NCI-H146 (cell line): ENCODE results near the gene SH3RF3.
"Not testable (repeated sequence)": the region's sequence is repeated elsewhere in the genome, so short reads cannot be mapped to it uniquely, and the experiment has no call there.

Experiments
- DNase-seq: peaks from one replicate; lab custom pipeline; 2025; lab: John Stamatoyannopoulos, UW

Gene SH3RF3

GRCh38 chr2:109118321-109118720, 10.7 kb upstream of the SH3RF3 start:
- no peak for DNase-seq

- DNase-seq, result no peak
Measured at GRCh38 chr2:109120166-109120565, 8.8 kb upstream of the SH3RF3 start.

GRCh38 chr2:109120686-109121085, 8.3 kb upstream of the SH3RF3 start:
- DNase-seq, result not testable (repeated sequence)

GRCh38 chr2:109123586-109124201, 5.3 kb upstream of the SH3RF3 start:
- DNase-seq, result no peak

- DNase-seq, result no peak
Measured at GRCh38 chr2:109124982-109125592, 3.9 kb upstream of the SH3RF3 start.

GRCh38 chr2:109125593-109126500, 3.2 kb upstream of the SH3RF3 start:
- DNase-seq, result no peak

- DNase-seq, result no peak
Measured at GRCh38 chr2:109126501-109126860, 2.5 kb upstream of the SH3RF3 start.

- no peak for DNase-seq
Measured at GRCh38 chr2:109127556-109127955, 1.4 kb upstream of the SH3RF3 start.

- DNase-seq, result peak; percentile 30
Measured at GRCh38 chr2:109128048-109128615, 873 bp upstream of the SH3RF3 start.

GRCh38 chr2:109129356-109129920, 433 bp downstream of the SH3RF3 start:
- DNase-seq, result no peak

- no peak for DNase-seq
Measured at GRCh38 chr2:109129921-109130722, 1.1 kb downstream of the SH3RF3 start.

GRCh38 chr2:109130723-109130995, 1.7 kb downstream of the SH3RF3 start:
- no peak for DNase-seq

GRCh38 chr2:109131777-109132176, 2.8 kb downstream of the SH3RF3 start:
- no peak for DNase-seq

- no peak for DNase-seq
Measured at GRCh38 chr2:109132626-109133025, 3.6 kb downstream of the SH3RF3 start.

GRCh38 chr2:109133746-109134145, 4.7 kb downstream of the SH3RF3 start:
- DNase-seq, result no peak

- no peak for DNase-seq
Measured at GRCh38 chr2:109134741-109135358, 5.8 kb downstream of the SH3RF3 start.

GRCh38 chr2:109135359-109136197, 6.6 kb downstream of the SH3RF3 start:
- DNase-seq, result no peak

- DNase-seq, result no peak
Measured at GRCh38 chr2:109136542-109136941, 7.5 kb downstream of the SH3RF3 start.

- DNase-seq, result no peak
Measured at GRCh38 chr2:109137616-109138015, 8.6 kb downstream of the SH3RF3 start.

GRCh38 chr2:109138449-109138848, 9.4 kb downstream of the SH3RF3 start:
- no peak for DNase-seq
